Measurements from ENCODE around the gene AOX1.
"Not testable (repeated sequence)": the region's sequence is repeated elsewhere in the genome, so short reads cannot be mapped to it uniquely, and the experiment has no call there.

AOX1 gene

DNA sequence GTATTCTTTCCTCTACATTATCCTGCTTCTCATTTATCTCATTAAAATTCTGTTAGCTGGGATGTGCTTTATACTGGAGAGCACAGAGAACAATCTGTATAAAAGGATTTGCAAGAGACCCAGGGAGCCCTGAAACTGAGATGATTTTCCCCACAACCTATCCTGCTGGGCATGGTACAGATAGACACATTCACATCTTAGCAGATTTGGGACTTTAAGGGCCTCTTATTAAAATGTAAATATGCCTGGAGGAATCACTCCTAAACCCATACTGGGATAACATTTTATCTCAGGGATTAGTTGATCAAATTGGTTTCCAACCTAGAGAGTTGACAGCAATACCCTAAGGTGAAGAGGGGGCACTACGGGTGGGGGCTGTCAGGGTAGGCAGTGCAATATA, 45.5 kb downstream of the AOX1 start:
- DNase-seq, result no peak

DNA sequence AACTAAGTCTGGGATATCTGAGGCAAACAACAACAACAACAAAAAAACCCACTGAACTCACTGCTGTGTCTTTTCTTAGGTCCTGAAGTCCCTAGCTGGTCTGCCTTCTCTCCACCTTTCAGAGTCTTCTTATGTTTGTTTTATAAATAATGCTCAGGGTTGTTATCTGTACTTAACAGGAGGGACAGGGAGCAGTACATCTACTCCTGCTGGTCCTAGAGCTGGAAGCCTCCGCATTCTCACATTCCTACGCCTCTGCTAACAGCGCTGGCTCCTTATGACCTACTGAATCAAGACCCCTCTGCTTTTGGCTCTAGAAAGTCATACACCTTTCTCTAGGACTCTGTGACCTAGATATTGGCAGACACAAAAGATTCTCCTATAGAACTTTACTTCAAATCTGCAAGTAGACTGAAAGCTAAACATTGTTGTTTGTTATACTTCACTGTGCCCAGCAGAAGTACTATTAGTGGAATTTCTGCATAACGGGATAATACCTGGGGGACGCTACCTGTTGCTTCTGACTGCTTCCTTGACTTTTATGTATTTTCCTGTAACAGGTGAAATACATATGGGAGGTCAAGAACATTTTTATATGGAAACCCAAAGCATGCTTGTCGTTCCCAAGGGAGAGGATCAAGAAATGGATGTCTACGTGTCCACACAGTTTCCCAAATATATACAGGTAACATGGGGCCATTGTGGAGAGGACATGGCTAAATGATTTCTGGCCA, 48.6 kb downstream of the AOX1 start:
- no peak for DNase-seq

DNA sequence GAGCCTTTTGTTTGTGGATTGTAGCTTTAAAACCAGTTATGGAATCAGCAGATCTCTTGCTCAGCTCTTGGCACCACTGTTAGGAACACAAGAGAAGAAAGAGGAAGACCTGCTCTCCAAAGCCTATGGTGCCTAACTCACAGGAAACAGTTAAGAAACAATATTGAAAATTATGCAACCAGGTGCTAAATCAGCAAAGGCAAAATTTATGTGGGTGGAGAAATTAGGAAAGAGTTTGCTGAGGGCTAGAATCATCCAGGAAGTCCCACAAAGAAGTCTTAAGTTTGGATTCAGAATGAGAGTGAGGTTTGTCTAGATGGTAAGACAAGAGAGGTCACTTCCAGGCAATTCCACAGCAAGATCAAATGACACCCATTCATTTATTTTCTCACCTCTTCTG, 49.4 kb downstream of the AOX1 start:
- no peak for DNase-seq

DNA sequence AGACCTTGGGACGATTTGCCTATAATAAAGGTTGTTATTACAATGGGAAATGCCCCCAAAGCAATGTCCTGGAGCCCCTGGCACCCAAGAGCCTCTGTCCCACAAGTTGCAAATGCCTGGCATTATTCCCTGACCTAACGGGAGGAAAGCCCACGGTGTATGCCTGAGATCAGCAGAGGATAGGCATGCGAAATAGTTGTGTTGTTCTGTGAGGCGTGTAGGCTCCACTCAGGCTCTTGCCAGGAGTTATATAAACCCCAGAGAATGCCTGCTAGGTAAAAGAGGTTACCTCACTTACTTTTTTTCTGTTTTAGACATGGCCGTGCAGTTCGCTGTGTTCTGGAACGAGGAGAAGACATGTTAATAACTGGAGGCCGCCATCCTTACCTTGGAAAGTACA, 52.1 kb downstream of the AOX1 start:
- no peak for DNase-seq

DNA sequence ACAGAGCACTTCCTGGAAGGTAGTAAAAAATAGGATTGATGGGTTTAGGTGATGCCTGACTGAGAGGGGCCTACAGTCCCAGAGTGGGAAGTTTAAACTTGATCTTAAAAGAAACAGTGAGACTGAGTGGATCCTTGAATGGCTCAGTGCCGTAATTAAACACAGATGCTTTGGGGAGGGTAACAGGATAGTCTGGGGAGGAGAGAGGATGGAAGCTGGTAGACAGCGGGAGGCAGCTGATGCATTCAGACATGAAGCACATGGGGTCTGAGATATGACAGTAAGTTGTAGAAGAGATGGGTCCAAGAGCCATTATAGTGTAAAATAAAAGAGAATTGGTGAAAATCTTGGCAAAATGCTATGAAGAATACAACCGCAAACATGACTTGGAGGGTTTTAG, 54.4 kb downstream of the AOX1 start:
- DNase-seq, result no peak

DNA sequence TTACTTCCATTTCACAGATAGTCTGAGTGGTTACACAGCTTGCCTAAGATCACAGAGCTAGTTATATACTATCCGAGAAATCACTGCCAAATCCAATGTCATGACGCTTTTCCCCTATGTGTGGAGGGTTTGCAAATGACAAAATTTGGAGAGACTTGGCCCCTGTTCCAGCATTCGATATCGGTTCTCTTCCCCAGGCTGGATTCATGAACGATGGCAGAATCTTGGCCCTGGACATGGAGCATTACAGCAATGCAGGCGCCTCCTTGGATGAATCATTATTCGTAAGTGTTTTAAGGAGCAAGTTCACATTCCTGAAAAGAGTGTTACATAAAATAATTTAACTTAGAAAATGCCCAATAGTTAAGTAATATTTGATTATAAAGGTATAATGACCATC, 55.1 kb downstream of the AOX1 start:
- no peak for DNase-seq

DNA sequence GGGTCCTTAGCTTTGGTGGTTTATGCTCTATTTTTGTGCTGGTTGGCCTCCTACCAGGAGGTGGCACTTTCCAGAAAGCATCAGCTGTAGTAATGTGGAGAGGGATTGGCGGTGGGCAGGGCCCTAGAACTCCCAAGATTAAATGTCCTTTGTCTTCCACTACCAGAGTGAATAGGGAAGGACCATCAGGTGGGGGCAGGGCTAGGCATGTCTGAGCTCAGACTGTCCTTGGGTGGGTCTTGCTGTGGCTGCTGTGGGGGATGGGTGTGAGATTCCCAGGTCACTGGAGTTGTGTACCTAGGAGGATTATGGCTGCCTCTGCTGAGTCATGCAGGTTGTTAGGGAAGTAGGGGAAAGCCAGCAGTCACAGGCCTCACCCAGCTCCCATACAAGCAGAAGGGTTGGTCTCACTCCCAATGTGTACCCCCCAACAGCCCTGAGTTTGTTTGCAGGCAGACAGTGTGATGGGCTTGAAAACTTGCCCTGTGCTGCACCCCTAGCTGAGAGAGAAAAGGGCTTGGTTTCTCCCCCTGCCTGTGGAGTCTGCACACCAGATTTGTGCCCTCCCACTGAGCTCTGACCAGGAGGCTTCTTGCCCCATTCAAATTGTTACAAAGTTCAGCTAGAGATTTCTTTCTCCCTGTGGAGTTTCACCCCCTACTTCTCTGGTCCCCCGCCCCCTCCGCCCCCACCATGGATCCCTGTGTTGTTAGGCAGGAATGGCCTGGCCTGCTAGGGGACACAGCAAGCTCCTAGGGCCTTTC, 62.9 kb downstream of the AOX1 start:
- not testable (repeated sequence) for DNase-seq

DNA sequence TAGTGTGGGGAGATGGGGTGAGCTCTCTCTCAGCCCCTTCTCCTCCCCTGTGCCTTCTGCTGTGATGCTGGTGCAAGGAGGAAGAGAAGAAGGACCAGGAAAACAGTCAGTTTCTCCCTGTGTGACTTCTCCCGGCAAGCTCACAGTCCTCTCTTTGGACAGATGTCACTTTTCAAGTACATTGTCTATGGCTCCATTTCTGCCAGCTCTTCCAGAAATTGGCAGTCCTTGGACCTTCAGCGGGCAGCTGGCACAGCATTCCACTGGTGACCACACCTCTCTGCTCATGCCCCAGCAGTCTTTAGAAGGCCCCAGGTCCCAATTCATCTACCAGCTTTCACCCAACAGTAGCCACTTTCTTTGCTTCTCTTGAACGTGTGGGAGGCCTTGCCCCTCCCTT, 63.9 kb downstream of the AOX1 start:
- no peak for DNase-seq

DNA sequence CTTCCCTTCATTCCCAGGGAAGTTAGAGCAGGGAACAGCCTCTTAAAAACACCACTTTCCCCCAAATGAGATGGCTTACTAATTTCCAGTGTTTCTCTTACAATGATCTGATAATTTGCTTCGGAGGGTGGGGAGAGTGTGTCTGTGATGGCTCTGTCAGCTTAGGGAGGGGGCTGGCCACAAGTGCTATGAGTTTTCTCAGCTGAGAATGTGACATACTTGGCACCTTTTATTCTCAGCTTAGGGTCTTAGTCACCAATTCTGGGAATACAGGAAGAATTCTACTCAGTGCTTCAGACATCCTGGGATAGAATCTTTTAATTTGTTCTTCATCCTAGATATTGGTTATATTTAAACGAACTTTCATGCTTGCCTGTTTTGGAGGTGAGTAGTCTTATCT, 64.4 kb downstream of the AOX1 start:
- no peak for DNase-seq

DNA sequence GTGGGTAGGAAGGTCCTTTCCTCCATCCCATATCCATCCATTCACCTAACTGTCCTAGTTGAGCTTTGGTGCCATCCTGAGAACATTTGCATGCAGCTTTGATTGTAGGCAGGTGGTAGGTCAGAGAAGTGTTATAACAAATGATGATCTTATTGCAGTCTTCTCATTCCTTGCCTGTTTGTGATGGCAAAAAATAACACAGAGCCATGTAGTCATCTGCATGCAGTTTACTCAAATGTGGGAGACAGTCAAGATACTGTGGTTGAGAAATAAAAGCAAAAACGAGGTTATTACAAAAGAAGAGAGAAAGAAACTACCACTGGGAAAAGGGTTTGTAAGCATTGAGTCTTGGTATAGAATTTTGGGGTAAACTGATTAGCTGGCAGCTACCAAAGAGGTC, 66.3 kb downstream of the AOX1 start:
- DNase-seq, result no peak

DNA sequence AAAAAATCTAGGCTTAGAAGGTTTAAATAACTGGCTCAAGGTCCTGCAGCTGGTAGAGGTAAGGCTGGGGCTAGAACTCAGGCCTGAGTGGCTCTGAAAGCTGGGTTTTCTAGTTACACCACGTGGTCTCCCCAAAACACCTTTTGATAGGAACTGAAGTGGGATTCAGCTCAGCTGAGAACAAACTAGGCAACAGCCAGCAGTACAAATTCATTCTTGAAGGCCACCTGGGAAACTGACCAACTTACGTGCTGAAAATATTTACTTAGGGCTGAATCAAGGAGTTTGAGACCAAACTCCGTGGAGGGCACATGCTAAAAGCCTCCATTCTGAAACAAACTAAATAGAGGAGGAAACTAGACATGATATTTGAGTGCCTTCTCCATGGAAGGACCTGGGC, 67.2 kb downstream of the AOX1 start:
- no peak for DNase-seq

DNA sequence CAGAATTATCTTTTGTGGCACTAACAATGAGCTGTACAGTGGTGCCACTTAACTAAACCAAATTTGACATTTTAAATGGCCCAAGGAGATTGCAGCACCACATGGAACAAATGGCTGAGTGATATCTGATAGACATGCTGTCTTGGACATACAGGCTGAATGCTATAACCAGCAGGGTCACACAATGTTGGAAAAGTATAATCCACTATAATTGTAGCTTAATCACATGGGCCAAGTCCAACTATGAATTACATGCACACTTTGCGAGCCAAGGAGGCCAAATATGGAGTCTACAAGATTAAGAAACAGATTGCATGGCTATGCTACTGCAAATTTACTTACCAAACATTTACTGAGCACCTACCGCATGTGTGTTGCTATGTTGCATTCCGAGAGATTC, 69.0 kb downstream of the AOX1 start:
- no peak for DNase-seq

DNA sequence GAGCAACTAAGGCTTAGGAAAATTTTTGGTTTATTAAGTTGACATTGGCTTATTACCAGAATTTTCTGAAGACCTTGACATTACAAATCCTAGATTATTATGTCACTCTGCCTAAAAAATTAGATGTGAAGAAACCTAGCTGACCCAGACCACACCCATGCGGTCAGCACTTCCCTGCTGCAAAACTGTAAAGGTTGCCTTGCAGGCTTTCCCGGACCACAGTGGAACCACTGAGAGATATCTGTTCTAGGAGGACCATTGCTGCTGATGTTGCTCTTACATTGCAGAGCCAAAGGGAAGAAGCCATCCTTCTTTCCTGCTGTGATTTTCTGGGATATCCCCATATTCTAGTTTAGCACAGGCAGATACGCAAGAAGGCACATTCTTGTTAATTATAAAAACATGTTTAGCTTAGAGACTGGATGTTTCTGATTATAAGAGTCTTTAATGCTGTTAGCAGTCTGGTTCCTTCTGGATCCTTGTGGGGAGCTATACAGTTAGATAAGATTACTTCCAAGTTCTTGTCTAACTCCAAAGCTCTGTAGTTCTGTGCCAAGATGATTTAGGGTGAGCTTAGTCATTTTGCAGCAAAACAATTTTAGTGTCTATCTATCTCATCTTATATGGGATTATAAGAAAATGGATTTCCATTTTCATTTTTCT, 70.2 kb downstream of the AOX1 start:
- DNase-seq, result no peak

DNA sequence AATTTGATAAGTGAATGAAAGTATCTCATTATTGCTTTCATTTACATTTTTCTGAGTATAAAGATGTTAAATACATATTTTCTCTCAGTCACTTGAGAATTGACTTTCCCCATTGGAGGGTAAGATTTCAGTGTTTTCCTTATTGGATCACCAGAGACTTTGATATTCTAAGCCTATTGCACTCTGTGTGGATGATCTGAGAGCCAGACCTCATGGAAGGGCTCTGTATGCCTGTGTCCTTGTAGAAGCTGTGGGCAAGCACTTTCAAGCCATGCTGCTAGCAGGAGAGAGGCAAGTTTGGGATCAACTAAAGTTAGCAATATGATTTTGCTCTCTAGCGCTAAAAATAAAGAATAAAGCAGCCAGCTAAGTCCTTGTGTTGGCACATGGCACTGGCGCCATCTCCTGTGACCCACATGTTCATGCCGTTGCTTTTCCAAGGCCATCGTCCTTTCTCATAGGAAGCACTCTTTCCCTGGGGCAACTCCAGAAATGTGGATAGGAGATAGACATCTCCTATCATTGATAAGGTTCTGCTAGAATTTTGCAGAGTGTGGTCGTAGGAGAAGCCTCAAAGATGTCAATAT, 72.6 kb downstream of the AOX1 start:
- DNase-seq, result no peak

DNA sequence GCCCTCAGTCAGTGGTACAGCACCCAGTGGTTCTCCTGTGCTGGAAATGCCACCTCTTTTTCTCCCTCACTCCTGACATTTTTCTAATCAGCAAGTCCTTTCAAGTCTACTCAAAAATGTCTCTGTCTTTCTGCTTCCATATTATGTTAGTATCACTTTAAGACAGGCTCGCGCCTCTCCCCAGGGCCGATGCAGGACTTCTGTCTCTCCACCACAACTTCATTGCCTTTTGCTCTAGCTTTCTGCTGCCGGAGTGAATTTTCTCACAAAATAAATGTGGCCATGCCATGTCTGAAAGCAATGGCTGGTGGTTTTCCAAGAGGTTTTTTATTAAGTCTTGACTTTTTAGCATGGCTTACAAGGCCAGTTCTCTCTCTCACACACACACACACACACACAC, 73.6 kb downstream of the AOX1 start:
- no peak for DNase-seq

DNA sequence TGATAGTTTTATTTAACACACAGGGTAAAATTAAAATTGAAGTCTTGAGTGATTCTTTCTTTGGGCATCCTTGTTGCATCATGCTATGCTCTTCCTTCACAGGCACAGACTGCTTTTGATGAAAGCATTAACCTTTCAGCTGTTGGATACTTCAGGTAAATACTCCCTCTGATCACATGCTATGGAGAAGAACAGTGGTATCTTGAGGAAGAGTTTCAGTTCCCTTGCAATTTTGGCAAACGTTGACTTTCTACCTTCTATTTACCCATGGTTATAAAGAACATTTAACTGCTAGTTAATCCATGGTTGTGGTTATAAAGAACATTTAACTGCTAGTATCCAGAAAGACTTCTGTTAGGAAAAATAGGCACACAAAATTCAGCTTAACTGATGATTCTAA, 75.7 kb downstream of the AOX1 start:
- DNase-seq, result no peak

DNA sequence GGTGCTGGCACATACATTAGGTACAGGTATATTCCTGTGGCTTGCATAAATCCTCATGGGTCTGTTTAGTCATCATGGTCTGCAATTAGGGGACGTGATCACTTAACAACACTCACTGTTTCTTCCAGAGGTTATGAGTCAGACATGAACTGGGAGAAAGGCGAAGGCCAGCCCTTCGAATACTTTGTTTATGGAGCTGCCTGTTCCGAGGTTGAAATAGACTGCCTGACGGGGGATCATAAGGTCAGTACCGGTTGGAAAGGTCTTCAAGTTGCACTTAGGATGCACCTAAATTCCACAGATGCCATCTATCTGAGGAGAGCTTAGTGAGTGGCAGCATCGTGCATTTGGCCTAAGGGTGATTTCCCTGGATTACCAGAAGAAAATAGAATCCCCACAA, 76.9 kb downstream of the AOX1 start:
- DNase-seq, result no peak

DNA sequence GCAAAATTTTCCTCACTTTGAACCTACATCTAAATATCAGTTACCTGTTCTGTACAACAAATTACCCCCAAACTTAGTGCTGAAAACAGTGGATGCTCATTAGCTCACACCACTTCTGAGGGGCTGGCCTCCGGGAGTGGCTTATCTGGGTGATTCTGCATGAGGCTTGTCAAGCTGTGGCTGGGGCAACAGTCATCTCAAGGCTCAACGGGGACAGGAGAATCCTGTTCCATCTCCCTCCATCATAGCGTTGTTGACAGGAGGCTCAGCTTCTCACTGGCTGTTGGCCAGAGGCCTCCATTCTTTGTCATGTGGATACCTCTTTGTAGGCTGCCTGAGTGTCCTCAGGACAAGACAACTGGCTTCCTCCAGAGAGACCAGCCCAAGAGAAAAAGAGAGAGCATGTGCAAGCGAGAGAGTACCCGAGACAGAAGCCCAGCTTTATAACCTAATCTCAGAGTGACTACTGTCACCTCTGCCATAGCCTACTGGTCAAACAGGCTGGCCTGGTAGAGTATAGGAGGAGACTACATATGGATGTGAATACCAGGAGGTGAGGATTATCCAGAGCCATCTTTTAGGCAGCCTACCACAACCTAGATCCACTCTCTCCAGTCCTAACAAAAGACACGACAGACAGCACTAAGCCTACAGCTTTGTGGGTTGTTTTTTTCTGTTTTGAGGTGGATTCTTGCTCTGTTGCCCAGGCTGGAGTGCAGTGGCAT, 79.1 kb downstream of the AOX1 start:
- DNase-seq, result no peak

DNA sequence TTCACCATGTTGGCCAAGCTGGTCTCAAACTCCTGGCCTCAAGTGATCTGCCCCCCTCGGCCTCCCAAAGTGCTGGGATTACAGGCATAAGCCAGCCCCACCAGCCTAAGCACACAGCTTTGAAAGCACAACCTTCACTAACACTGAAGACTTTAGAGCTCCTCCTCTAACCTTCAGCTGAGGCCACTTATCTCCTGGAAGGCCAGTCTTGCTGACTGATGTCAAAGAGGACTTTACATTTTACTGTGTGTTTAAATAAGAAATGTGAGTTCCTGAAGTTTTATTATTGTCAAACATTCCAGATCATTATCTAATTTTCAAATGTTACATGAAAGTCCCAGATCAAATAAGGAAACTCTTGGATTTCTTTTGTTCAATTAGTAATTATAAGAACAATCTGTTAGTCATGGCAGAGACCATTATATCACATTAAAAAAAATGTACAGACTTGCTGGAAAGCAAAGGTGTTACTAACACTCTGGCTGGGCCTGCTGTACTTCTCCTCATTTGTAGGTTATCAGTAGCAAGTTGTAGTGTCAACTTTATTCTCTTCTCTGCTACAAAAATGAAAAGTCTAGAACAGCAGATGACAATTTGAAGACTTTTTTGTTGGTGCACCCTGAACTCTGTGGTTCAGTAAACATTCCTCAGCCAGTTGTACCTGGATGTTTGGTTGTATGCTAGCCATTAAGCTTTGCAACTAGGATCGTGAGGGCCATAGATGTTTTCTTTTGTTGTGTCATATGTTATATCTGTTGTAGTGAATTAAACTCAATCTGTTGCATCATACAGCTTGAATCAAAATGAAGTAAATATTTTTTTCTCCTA, 80.0 kb downstream of the AOX1 start:
- no peak for DNase-seq

DNA sequence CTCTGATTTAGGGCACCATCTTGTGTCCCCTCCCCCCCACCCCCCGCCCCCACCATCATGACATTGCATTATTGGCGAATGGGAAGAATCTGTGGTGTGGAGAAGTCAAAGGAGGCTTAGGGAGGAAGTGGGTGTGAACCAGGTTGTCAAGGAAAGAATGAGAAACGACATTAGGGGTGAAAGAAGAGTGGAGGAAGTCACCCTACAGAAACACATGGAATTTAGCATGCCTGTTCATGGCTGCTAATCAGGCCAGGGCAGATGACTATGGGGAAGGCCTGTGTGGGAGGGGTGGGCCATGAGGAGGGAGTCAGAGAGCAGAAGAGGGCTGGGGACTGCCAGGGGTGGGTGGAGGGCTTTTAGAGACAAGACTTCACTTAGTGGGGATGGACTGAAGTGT, 81.6 kb downstream of the AOX1 start:
- DNase-seq, result no peak

DNA sequence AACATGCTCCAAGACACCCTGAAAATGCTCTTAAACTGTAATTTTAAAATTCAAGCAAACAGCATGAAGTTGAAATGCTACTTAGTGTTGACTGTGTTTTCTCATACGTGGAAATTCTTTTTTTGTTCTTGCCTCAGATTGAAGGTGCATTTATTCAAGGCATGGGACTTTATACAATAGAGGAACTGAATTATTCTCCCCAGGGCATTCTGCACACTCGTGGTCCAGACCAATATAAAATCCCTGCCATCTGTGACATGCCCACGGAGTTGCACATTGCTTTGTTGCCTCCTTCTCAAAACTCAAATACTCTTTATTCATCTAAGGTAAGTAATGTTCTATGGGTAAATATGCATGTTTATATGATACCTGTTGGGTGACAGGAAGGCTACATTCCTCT, 82.7 kb downstream of the AOX1 start:
- no peak for DNase-seq

DNA sequence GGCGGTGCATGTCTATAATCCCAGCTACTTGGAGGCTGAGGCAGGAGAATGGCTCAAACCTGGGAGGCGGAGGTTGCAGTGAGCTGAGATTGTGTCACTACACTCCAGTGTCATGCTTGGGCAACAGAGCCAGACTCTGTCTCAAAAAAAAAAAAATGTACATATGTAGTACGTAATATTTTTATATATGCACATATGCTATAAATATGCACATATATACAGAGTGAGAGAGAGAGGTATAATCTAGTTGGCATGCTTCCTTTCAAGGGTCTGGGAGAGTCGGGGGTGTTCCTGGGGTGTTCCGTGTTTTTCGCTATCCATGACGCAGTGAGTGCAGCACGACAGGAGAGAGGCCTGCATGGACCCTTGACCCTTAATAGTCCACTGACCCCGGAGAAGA, 83.5 kb downstream of the AOX1 start:
- no peak for DNase-seq
